Hepatocyte (in vitro differentiated cells): Measurements from ENCODE around the gene DYRK1B. TPM values are rescaled to one million over a fixed set of nuclear protein-coding genes. Genes with fewer than 3 reads are reported as not detected.

Source experiments
- DNase-seq: peaks from one replicate; pipeline ENCODE4 v3.0.0-alpha.2; 2016; ENCODE audit warnings: low spot score
- H2AFZ ChIP-seq: fragments of 200-600 bp; sonication (generic); 2 replicates; pipeline ENCODE4 v1.6.0; 2016; ENCODE audit warnings: antibody characterized with exemption, mild to moderate bottlenecking
- H3K27ac ChIP-seq: fragments of 200-600 bp; sonication (generic); 2 replicates; pipeline ENCODE4 v1.5.1; 2016; ENCODE audit warnings: mild to moderate bottlenecking
- H3K27me3 ChIP-seq: fragments of 200-600 bp; sonication (generic); 2 replicates; pipeline ENCODE4 v1.6.1; 2016
- H3K36me3 ChIP-seq: fragments of 200-600 bp; sonication (generic); replicated peaks from 2 replicates; pipeline ENCODE4 v1.5.1; 2016; ENCODE audit warnings: low read depth; ENCODE audit not compliant: insufficient read depth
- H3K4me1 ChIP-seq: fragments of 200-600 bp; sonication (generic); 2 replicates; pipeline ENCODE4 v1.5.1; 2016; ENCODE audit warnings: mild to moderate bottlenecking, moderate library complexity; ENCODE audit not compliant: insufficient read depth
- H3K4me2 ChIP-seq: fragments of 200-600 bp; sonication (generic); 2 replicates; pipeline ENCODE4 v1.6.0; 2016
- H3K4me3 ChIP-seq: fragments of 200-600 bp; sonication (generic); 2 replicates; pipeline ENCODE4 v1.5.1; 2016; ENCODE audit warnings: mild to moderate bottlenecking
- H3K79me2 ChIP-seq: fragments of 200-600 bp; sonication (generic); 2 replicates; pipeline ENCODE4 v1.6.0; 2017; ENCODE audit warnings: mild to moderate bottlenecking
- H3K9me2 ChIP-seq: fragments of 200-600 bp; sonication (generic); replicated peaks from 2 replicates; pipeline ENCODE4 v1.6.0; 2017; ENCODE audit warnings: mild to moderate bottlenecking; ENCODE audit not compliant: insufficient read depth
- H3K9me3 ChIP-seq: fragments of 200-600 bp; sonication (generic); 2 replicates; pipeline ENCODE4 v1.5.1; 2016; ENCODE audit warnings: low read depth, mild to moderate bottlenecking
- H4K20me1 ChIP-seq: fragments of 200-600 bp; sonication (generic); 2 replicates; pipeline ENCODE4 v1.6.0; 2016; ENCODE audit warnings: mild to moderate bottlenecking; ENCODE audit not compliant: insufficient read depth, poor library complexity, severe bottlenecking
- EZH2 ChIP-seq: fragments of 200-600 bp; sonication (generic); IDR thresholded peaks from 2 replicates; pipeline ENCODE4 v1.6.1; 2016; ENCODE audit warnings: antibody characterized with exemption, mild to moderate bottlenecking, borderline replicate concordance
- EZH2phosphoT487 ChIP-seq: fragments of 200-600 bp; sonication (generic); IDR thresholded peaks from one replicate; pipeline ENCODE4 v1.6.1; 2018; ENCODE audit warnings: antibody characterized with exemption, mild to moderate bottlenecking, low read depth, moderate library complexity; ENCODE audit not compliant: unreplicated experiment, severe bottlenecking
- whole genome bisulfite sequencing: methylation state at CpG from one replicate; pipeline ENCODE4 v1.1.6; 2016; ENCODE audit warnings: low lambda C conversion rate; ENCODE audit errors: missing lambda C conversion rate; 5-methylcytosine and 5-hydroxymethylcytosine counted together
- polyA plus RNA-seq: library from polyadenylated mRNA; unstranded; fragments of >200 nt; fragmentation: Nextera tagmentation; extraction: Ambion mirVana; gene quantifications from 2 replicates; pipeline ENCODE4 v1.2.1, GENCODE V29; 2016
- total RNA-seq: library from RNA; depleted of rRNA; stranded (reverse); fragments of >200 nt; gene quantifications from 2 replicates; pipeline ENCODE4 v1.2.3, GENCODE V29; 2014
- TF ChIP-seq, protein P1 (sequence below): fragments of 200-600 bp; sonication (generic); IDR thresholded peaks from 2 replicates; pipeline ENCODE4 v1.5.1; 2016; ENCODE audit warnings: antibody characterized with exemption, mild to moderate bottlenecking; ENCODE audit not compliant: poor library complexity

Gene DYRK1B
- total and polyA plus RNA-seq, 2 experiments from 2014 or later = 12.2 to 25.7 TPM

DNA sequence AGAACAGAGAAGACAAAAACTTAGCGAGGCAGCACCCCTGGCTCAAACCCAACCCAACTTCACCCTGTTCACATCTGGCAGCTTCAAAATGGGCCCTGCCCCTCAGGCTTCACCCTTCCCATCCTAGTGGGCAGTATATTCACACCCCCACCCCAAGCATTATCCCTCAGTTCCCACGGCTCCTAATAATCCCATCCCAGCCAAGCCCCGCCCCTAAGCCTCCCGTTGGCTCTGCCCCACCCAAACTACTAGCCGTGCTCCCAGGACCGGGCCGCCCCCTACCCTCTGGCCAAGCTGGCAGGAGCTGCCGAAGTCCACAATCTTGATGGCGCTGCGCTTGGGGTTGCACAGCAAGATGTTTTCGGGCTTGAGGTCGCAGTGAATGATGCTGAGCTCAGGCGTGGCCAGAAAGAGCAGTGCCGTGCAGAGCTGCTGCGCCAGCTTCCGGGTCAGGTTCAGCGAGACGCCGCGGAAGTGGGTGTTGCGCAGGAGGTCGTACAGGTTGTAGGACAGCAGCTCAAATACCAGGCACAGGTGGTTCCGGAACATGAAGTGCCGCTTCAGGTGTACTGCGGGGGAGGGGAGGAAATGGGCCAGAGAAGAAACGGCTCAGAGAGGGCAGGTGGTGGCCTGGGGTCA lies 5.8 kb downstream of the DYRK1B start:
- no peak overlapping the region for H2AFZ ChIP-seq
- peaks cover 12% of the 10 kb centered on the region for H4K20me1 ChIP-seq
- no peaks in the 10 kb centered on the region for H3K9me3 ChIP-seq
- H3K4me2 ChIP-seq = no peak overlapping the region
- no peak for DNase-seq
- H3K9me2 ChIP-seq = no peaks in the 10 kb centered on the region
- no peak overlapping the region for H3K4me3 ChIP-seq
- H3K4me1 ChIP-seq = peaks cover 7% of the 10 kb centered on the region
- H3K27ac ChIP-seq = no peak overlapping the region
- peaks cover 36% of the 10 kb centered on the region for H3K79me2 ChIP-seq
- TF ChIP-seq, protein P1, sequence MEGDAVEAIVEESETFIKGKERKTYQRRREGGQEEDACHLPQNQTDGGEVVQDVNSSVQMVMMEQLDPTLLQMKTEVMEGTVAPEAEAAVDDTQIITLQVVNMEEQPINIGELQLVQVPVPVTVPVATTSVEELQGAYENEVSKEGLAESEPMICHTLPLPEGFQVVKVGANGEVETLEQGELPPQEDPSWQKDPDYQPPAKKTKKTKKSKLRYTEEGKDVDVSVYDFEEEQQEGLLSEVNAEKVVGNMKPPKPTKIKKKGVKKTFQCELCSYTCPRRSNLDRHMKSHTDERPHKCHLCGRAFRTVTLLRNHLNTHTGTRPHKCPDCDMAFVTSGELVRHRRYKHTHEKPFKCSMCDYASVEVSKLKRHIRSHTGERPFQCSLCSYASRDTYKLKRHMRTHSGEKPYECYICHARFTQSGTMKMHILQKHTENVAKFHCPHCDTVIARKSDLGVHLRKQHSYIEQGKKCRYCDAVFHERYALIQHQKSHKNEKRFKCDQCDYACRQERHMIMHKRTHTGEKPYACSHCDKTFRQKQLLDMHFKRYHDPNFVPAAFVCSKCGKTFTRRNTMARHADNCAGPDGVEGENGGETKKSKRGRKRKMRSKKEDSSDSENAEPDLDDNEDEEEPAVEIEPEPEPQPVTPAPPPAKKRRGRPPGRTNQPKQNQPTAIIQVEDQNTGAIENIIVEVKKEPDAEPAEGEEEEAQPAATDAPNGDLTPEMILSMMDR = no peak
- TF ChIP-seq EZH2 (no peak), EZH2phosphoT487 (no peak)
- WGBS = 98% methylated on average over 21 of the region's 26 CpGs
- H3K27me3 ChIP-seq = no peaks in the 10 kb centered on the region
- H3K36me3 ChIP-seq = no peaks in the 10 kb centered on the region

DNA sequence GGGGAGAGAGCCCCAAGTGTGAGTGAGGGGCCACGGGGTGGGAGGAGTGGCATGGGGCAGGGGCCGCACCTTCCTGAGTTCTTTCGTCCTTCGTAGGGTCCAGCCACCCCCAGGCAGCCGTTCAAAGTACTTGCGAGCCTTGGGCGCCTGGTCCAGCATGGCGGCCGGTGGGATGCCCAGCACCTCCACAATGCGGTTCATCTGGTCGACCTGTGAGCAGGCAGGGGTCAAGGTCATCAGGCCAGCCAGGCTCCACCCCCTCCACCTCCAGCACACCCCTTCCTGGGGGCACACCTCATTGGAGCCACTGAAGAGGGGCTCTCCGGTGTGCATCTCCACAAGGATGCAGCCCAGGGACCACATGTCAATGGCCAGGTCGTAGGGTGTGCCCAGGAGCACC lies 6.7 kb downstream of the DYRK1B start:
- DNase-seq = no peak
- Histone ChIP-seq H3K9me2 (no peaks in the 10 kb centered on the region), H3K9me3 (no peaks in the 10 kb centered on the region), H3K27ac (no peak overlapping the region), H3K27me3 (no peaks in the 10 kb centered on the region), H3K36me3 (no peaks in the 10 kb centered on the region), H3K4me3 (no peak overlapping the region), H4K20me1 (peaks cover 10% of the 10 kb centered on the region), H2AFZ (no peak overlapping the region), H3K79me2 (peaks cover 26% of the 10 kb centered on the region), H3K4me2 (no peak overlapping the region), H3K4me1 (peaks cover 1% of the 10 kb centered on the region)
- WGBS = 100% methylated on average over 9 of the region's 13 CpGs
- TF ChIP-seq EZH2 = no peak
- TF ChIP-seq, protein P1 = no peak
- TF ChIP-seq EZH2phosphoT487 = no peak

DNA sequence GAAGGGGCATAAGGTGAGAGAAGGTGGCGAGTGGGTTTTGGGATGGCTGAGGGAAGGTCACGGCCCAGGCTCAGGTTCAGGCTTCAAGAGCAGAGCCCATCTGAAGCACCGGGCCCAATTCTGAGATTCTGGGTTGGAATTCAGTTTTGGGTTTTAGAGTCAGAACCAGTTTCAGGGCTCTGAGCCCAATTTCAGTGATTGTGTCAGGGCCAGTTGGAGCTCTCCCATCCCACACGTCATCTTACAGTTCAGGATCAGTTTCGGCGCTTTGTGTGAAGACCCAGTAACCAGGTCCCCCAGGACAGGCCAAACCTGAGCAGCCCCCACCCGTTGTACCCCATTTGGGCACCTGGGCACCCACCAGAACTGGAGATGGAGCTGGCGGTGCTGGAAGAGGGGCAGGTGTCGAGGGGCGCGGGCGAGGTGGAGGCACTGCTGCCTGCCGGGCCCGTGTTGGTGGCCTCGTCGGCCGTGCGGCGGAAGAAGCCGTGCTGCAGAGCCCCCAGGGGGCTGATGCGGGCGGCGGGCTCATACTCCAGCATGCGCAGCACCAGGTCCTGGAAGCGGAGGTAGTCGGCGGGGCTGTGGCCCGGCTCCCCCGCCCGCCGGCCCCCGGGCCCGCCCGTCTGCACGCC lies 7.5 kb downstream of the DYRK1B start:
- no peak overlapping the region for H2AFZ ChIP-seq
- peaks cover 2% of the 10 kb centered on the region for H4K20me1 ChIP-seq
- peaks cover 18% of the 10 kb centered on the region for H3K79me2 ChIP-seq
- TF ChIP-seq EZH2 = no peak
- TF ChIP-seq, protein P1 = no peak
- TF ChIP-seq EZH2phosphoT487 = no peak
- H3K4me3 ChIP-seq = no peak overlapping the region
- H3K4me1 ChIP-seq = no peaks in the 10 kb centered on the region
- no peak for DNase-seq
- no peak overlapping the region for H3K4me2 ChIP-seq
- H3K9me2 ChIP-seq = no peaks in the 10 kb centered on the region
- H3K27ac ChIP-seq = no peak overlapping the region
- WGBS = 96% methylated on average over 20 of the region's 35 CpGs
- no peaks in the 10 kb centered on the region for H3K9me3 ChIP-seq
- H3K27me3 ChIP-seq = no peaks in the 10 kb centered on the region
- no peaks in the 10 kb centered on the region for H3K36me3 ChIP-seq
